GM12878 (cell line): Measurements from ENCODE around the gene TMEM174. TPM values are rescaled to one million over a fixed set of nuclear protein-coding genes. Genes with fewer than 3 reads are reported as not detected.

Source experiments
- ATAC-seq: fragments of 200-7000 bp; cut with Tn5 transposase; 3 replicates; pipeline ENCODE4 v1.9.1; 2020; ENCODE audit warnings: mild to moderate bottlenecking, moderate library complexity
- BruUV-seq: library from RNA; stranded (reverse); fragments of 400-500 nt; replicated peaks from 2 replicates; lab custom pipeline; 2021; lab: Mats Ljungman, UMichigan
- CTCF ChIA-PET: fragments of 300-600 bp; sonication (Branson Sonifier 250); formaldehyde crosslinking; extraction: SDS; loops from one replicate; lab custom pipeline; 2021; ENCODE audit warnings: inconsistent platforms; lab: Yijun Ruan, JAX
- POLR2A ChIA-PET: fragments of 350-600 bp; formaldehyde crosslinking; extraction: SDS; loops from one replicate; lab custom pipeline; 2021; ENCODE audit warnings: inconsistent platforms; lab: Charles Lee
- RAD21 ChIA-PET: fragments of 300-600 bp; sonication (Branson Sonifier 250); formaldehyde crosslinking; loops from one replicate; lab custom pipeline; 2023; ENCODE audit warnings: antibody characterized with exemption; ENCODE audit not compliant: unreplicated experiment; lab: Charles Lee
- SMC1A ChIA-PET: fragments of 300-600 bp; sonication (Branson Sonifier 250); formaldehyde crosslinking; loops from one replicate; lab custom pipeline; 2023; ENCODE audit not compliant: unreplicated experiment, uncharacterized antibody; lab: Charles Lee
- DNase-seq: peaks from one replicate; pipeline ENCODE4 v3.0.0-alpha.2; 2011; ENCODE audit warnings: low read depth, low spot score
- FAIRE-seq: peaks from 3 replicates; lab custom pipeline; 2011; peaks lifted over from hg19 to GRCh38; lab: Jason Lieb, UNC
- H2AFZ ChIP-seq: 2 replicates; pipeline ENCODE4 v1.6.0; 2011; ENCODE audit warnings: low read depth, low read length, control low read depth; ENCODE audit not compliant: control insufficient read depth
- H3K27ac ChIP-seq: 2 replicates; pipeline ENCODE4 v1.5.1; 2011; ENCODE audit warnings: control low read depth; ENCODE audit not compliant: control insufficient read depth, insufficient read depth
- H3K27me3 ChIP-seq, 2 experiments: replicated peaks in 1 of 2; 2 replicates each; pipeline versions ENCODE4 v1.6.0 to v1.6.1; 2011; ENCODE audit warnings: low read length in 1 of 2; ENCODE audit not compliant: control insufficient read depth in 2 of 2, insufficient read depth in 2 of 2
- H3K36me3 ChIP-seq, 2 experiments: 2 replicates each; pipeline ENCODE4 v1.5.1; 2011; ENCODE audit warnings: low read length in 1 of 2; ENCODE audit not compliant: control insufficient read depth in 2 of 2, insufficient read depth in 2 of 2
- H3K4me1 ChIP-seq: 2 replicates; pipeline ENCODE4 v1.6.1; 2011; ENCODE audit warnings: mild to moderate bottlenecking, low read length, moderate library complexity, mixed read lengths; ENCODE audit not compliant: control insufficient read depth, insufficient read depth
- H3K4me2 ChIP-seq: 2 replicates; pipeline ENCODE4 v1.6.0; 2011; ENCODE audit warnings: control low read depth; ENCODE audit not compliant: control insufficient read depth, insufficient read depth
- H3K4me3 ChIP-seq: fragments of 200-600 bp; sonication (generic); 2 replicates; pipeline ENCODE4 v1.5.1; 2016
- H3K79me2 ChIP-seq: 2 replicates; pipeline ENCODE4 v1.6.0; 2011; ENCODE audit warnings: low read length; ENCODE audit not compliant: control insufficient read depth, insufficient read depth
- H3K9ac ChIP-seq: 2 replicates; pipeline ENCODE4 v1.8.0; 2011; ENCODE audit warnings: low read length, control low read depth, mixed read lengths; ENCODE audit not compliant: control insufficient read depth, insufficient read depth
- H3K9me3 ChIP-seq: replicated peaks from 3 replicates; pipeline ENCODE4 v1.5.1; 2011; ENCODE audit warnings: mild to moderate bottlenecking, low read length; ENCODE audit not compliant: control insufficient read depth, insufficient read depth
- H4K20me1 ChIP-seq: 2 replicates; pipeline ENCODE4 v1.6.0; 2011; ENCODE audit not compliant: control insufficient read depth, insufficient read depth
- CBX3 ChIP-seq: fragments of 200-600 bp; sonication (generic); IDR thresholded peaks from 2 replicates; pipeline ENCODE4 v1.6.1; 2016; ENCODE audit warnings: low read depth, borderline replicate concordance
- ESRRA ChIP-seq: IDR thresholded peaks from 2 replicates; pipeline ENCODE4 v1.6.1; 2012; ENCODE audit warnings: mild to moderate bottlenecking, low read length, improper control_type of control experiment
- POLR2A ChIP-seq: IDR thresholded peaks from 2 replicates; pipeline ENCODE4 v1.6.1; 2011; ENCODE audit warnings: low read depth, mild to moderate bottlenecking, low read length
- RAD51 ChIP-seq: fragments of 450-650 bp; IDR thresholded peaks from 2 replicates; pipeline ENCODE4 v1.6.1; 2016; ENCODE audit warnings: moderate library complexity, mild to moderate bottlenecking, inconsistent platforms
- SIX5 ChIP-seq: IDR thresholded peaks from 2 replicates; pipeline ENCODE4 v1.6.1; 2011; ENCODE audit warnings: mild to moderate bottlenecking, low read depth, low read length, moderate library complexity; ENCODE audit not compliant: severe bottlenecking
- SMAD1 ChIP-seq: fragments of 450-650 bp; IDR thresholded peaks from 2 replicates; pipeline ENCODE4 v1.6.1; 2018; ENCODE audit warnings: mild to moderate bottlenecking, low read depth; ENCODE audit not compliant: partially characterized antibody
- SREBF1 ChIP-seq: IDR thresholded peaks from 2 replicates; pipeline ENCODE4 v1.6.1; 2012; ENCODE audit warnings: mild to moderate bottlenecking, low read length
- STAT3 ChIP-seq: IDR thresholded peaks from 2 replicates; pipeline ENCODE4 v1.6.1; 2011; ENCODE audit warnings: low read depth, low read length, improper control_type of control experiment
- ZZZ3 ChIP-seq: IDR thresholded peaks from 2 replicates; pipeline ENCODE4 v1.6.1; 2011; ENCODE audit warnings: low read depth; ENCODE audit not compliant: control insufficient read depth, insufficient read length
- WGBS: methylation state at CpG from one replicate; pipeline ENCODE4 v1.1.6; 2016; ENCODE audit warnings: low lambda C conversion rate; ENCODE audit not compliant: insufficient replicate concordance, insufficient coverage; ENCODE audit errors: missing lambda C conversion rate; 5-methylcytosine and 5-hydroxymethylcytosine counted together
- in situ Hi-C: fragments of 300-500 bp; cut with MboI; formaldehyde crosslinking; loops from 9 replicates; pipeline ENCODE4 v1.14.3; 2018; ENCODE audit warnings: mixed read lengths
- intact Hi-C: fragments of 100-400 bp; cut with micrococcal nuclease; formaldehyde crosslinking; loops from one replicate; pipeline ENCODE4 v1.14.2; 2022; ENCODE audit not compliant: unreplicated experiment
- polyA plus RNA-seq, 11 experiments: library from polyadenylated mRNA; depleted of rRNA in 4 of 11; unstranded in 6 of 11; stranded (reverse) in 5 of 11; fragments of >200 nt; fragmentation: Nextera tagmentation in 4 of 11; fragmentation: Illumina TruSeq in 1 of 11; extraction: Ambion mirVana in 4 of 11; extraction: Trizol in 1 of 11; gene quantifications; 1 replicate in 1 of 11; 2 replicates in 10 of 11; pipeline versions ENCODE4 v1.2.1 to v1.2.3, GENCODE V29; 2011 to 2016; ENCODE audit warnings: inconsistent platforms in 2 of 11, missing spikeins in 2 of 11, low read depth in 1 of 11
- total RNA-seq, 4 experiments: library from RNA; depleted of rRNA in 3 of 4; stranded (reverse); fragments of >200 nt in 3 of 4; fragmentation: Illumina TruSeq in 1 of 4; extraction: Trizol in 1 of 4; gene quantifications; 2 replicates each; pipeline versions ENCODE4 v1.2.1 to v1.2.3, GENCODE V29; 2013 to 2021
- TF ChIP-seq, protein P1 (sequence below): fragments of 450-650 bp; IDR thresholded peaks from 2 replicates; pipeline ENCODE4 v1.6.1; 2018; ENCODE audit warnings: borderline replicate concordance, mild to moderate bottlenecking; ENCODE audit not compliant: partially characterized antibody
- TF ChIP-seq, protein P2 (sequence below): fragments of 450-650 bp; IDR thresholded peaks from 2 replicates; pipeline ENCODE4 v1.6.1; 2017; ENCODE audit warnings: mild to moderate bottlenecking, moderate library complexity
- TF ChIP-seq, protein P3 (sequence below): fragments of 450-650 bp; IDR thresholded peaks from 2 replicates; pipeline ENCODE4 v1.6.1; 2016; ENCODE audit warnings: mild to moderate bottlenecking
- TF ChIP-seq, protein P4 (sequence below): IDR thresholded peaks from 2 replicates; pipeline ENCODE4 v1.6.1; 2011; ENCODE audit warnings: borderline replicate concordance, low read depth, mild to moderate bottlenecking, moderate library complexity, low read length; ENCODE audit not compliant: insufficient read depth, poor library complexity, severe bottlenecking

TMEM174 gene
- total and polyA plus RNA-seq, 10 of the 15 experiments (the other 5 are each of a cell fraction or from before 2014, with no cell fraction given) = not detected

DNA sequence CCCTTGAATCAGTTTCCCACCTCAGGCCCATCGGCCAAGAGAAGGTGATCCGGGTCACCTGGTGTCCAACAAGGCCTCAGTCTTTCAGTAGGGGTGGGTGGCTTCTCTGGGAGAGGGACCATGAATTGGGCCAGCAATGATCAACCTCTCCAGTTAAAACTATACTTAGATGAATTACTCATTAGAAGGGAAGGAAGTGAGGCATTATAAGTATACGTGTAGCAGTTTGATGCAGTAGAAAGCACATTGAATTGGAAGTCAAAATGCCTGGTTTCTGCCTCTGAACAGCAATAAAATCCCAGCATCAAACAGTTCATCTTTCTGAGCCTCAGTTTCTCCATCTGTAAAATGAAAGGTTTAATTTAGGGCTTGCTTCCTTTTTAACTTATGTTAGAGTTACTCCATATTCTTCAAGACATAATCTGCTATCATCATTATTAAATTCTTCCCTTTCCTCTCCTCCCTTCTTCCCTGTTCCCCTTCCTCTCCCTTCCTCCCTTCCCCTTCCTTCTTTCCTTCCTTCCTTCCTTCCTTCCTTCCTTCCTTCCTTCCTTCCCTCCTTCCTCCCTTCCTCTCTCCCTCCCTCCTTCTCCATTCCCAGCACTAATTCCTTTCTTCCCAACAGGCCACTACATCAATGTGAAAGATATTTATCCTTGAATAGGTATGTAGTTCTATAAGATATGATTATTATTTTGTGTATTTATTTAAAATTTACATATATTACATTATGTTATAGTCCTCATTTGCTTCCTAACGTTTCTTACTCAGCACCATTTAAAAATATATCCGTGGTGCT, 18.6 kb upstream of the TMEM174 start:
- H3K4me3 ChIP-seq = no peak overlapping the region
- ChIA-PET CTCF (interaction anchor here (1.5 kb wide), 1 partner anchor 197 kb away, joined by 3 read pairs; no protein-coding TSS in a partner anchor), POLR2A (no interaction called here), SMC1A (no interaction called here), RAD21 (no interaction called here)
- H3K36me3 ChIP-seq = no peaks in the 10 kb centered on the region
- intact Hi-C loops (no loop called here), in situ Hi-C loops (no loop called here)
- H3K9me3 ChIP-seq = no peaks in the 10 kb centered on the region
- H3K4me1 ChIP-seq = no peaks in the 10 kb centered on the region
- no peak overlapping the region for H3K27ac ChIP-seq
- no peak for FAIRE-seq
- H3K27me3 ChIP-seq = peaks cover 2 to 3% of the 10 kb centered on the region in 2 experiments; a peak in 2 of 4 replicates
- TF ChIP-seq SIX5 = no peak
- TF ChIP-seq SMAD1 = no peak
- TF ChIP-seq ZZZ3 = no peak
- TF ChIP-seq, protein P1, sequence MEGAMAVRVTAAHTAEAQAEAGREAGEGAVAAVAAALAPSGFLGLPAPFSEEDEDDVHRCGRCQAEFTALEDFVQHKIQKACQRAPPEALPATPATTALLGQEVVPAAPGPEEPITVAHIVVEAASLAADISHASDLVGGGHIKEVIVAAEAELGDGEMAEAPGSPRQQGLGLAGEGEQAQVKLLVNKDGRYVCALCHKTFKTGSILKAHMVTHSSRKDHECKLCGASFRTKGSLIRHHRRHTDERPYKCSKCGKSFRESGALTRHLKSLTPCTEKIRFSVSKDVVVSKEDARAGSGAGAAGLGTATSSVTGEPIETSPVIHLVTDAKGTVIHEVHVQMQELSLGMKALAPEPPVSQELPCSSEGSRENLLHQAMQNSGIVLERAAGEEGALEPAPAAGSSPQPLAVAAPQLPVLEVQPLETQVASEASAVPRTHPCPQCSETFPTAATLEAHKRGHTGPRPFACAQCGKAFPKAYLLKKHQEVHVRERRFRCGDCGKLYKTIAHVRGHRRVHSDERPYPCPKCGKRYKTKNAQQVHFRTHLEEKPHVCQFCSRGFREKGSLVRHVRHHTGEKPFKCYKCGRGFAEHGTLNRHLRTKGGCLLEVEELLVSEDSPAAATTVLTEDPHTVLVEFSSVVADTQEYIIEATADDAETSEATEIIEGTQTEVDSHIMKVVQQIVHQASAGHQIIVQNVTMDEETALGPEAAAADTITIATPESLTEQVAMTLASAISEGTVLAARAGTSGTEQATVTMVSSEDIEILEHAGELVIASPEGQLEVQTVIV = no peak
- no peak for TF ChIP-seq RAD51
- no peak for TF ChIP-seq STAT3
- TF ChIP-seq ESRRA = no peak
- TF ChIP-seq, protein P2, sequence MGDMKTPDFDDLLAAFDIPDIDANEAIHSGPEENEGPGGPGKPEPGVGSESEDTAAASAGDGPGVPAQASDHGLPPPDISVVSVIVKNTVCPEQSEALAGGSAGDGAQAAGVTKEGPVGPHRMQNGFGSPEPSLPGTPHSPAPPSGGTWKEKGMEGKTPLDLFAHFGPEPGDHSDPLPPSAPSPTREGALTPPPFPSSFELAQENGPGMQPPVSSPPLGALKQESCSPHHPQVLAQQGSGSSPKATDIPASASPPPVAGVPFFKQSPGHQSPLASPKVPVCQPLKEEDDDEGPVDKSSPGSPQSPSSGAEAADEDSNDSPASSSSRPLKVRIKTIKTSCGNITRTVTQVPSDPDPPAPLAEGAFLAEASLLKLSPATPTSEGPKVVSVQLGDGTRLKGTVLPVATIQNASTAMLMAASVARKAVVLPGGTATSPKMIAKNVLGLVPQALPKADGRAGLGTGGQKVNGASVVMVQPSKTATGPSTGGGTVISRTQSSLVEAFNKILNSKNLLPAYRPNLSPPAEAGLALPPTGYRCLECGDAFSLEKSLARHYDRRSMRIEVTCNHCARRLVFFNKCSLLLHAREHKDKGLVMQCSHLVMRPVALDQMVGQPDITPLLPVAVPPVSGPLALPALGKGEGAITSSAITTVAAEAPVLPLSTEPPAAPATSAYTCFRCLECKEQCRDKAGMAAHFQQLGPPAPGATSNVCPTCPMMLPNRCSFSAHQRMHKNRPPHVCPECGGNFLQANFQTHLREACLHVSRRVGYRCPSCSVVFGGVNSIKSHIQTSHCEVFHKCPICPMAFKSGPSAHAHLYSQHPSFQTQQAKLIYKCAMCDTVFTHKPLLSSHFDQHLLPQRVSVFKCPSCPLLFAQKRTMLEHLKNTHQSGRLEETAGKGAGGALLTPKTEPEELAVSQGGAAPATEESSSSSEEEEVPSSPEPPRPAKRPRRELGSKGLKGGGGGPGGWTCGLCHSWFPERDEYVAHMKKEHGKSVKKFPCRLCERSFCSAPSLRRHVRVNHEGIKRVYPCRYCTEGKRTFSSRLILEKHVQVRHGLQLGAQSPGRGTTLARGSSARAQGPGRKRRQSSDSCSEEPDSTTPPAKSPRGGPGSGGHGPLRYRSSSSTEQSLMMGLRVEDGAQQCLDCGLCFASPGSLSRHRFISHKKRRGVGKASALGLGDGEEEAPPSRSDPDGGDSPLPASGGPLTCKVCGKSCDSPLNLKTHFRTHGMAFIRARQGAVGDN = no peak
- no peak for TF ChIP-seq SREBF1
- no peak for TF ChIP-seq CBX3
- TF ChIP-seq, protein P3, sequence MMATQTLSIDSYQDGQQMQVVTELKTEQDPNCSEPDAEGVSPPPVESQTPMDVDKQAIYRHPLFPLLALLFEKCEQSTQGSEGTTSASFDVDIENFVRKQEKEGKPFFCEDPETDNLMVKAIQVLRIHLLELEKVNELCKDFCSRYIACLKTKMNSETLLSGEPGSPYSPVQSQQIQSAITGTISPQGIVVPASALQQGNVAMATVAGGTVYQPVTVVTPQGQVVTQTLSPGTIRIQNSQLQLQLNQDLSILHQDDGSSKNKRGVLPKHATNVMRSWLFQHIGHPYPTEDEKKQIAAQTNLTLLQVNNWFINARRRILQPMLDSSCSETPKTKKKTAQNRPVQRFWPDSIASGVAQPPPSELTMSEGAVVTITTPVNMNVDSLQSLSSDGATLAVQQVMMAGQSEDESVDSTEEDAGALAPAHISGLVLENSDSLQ = no peak
- TF ChIP-seq, protein P4, sequence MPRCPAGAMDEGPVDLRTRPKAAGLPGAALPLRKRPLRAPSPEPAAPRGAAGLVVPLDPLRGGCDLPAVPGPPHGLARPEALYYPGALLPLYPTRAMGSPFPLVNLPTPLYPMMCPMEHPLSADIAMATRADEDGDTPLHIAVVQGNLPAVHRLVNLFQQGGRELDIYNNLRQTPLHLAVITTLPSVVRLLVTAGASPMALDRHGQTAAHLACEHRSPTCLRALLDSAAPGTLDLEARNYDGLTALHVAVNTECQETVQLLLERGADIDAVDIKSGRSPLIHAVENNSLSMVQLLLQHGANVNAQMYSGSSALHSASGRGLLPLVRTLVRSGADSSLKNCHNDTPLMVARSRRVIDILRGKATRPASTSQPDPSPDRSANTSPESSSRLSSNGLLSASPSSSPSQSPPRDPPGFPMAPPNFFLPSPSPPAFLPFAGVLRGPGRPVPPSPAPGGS = no peak
- no peak for TF ChIP-seq POLR2A
- no peaks in the 10 kb centered on the region for H3K79me2 ChIP-seq
- H2AFZ ChIP-seq = no peak overlapping the region
- no peak overlapping the region for H3K9ac ChIP-seq
- DNase-seq = no peak
- H3K4me2 ChIP-seq = no peak overlapping the region
- WGBS = 30% methylated on average over 5 of the region's 5 CpGs
- ATAC-seq = no peak
- no TSS peak for BruUV-seq
- H4K20me1 ChIP-seq = no peaks in the 10 kb centered on the region
